K562 (cell line): ENCODE results near the gene ACYP2. TPM values are rescaled to one million over a fixed set of nuclear protein-coding genes. Genes with fewer than 3 reads are reported as not detected.
"Not testable (repeated sequence)": the region's sequence is repeated elsewhere in the genome, so short reads cannot be mapped to it uniquely, and the experiment has no call there.

Experiments used
- ATAC-seq: fragments of 200-7000 bp; cut with Tn5 transposase; 3 replicates; pipeline ENCODE4 v1.9.1; 2020; ENCODE audit warnings: moderate library complexity
- BruUV-seq: library from RNA; stranded (reverse); fragments of 400-500 nt; replicated peaks from 2 replicates; lab custom pipeline; 2021; lab: Mats Ljungman, UMichigan
- CTCF ChIA-PET: fragments of 300-600 bp; formaldehyde crosslinking; extraction: SDS; loops from one replicate; lab custom pipeline; 2021; ENCODE audit warnings: low intra/inter-chr PET ratio; lab: Yijun Ruan, JAX
- POLR2A ChIA-PET: fragments of 300-600, 350-650 bp; sonication (Branson Sonifier 250); formaldehyde crosslinking; extraction: SDS; loops from one replicate; lab custom pipeline; 2021; ENCODE audit warnings: antibody characterized with exemption, inconsistent platforms; lab: Yijun Ruan, JAX
- DNase-seq, 4 experiments: peaks; one replicate each; pipeline versions ENCODE4 v3.0.0 to v3.0.0-alpha.2; 2011 to 2018; ENCODE audit warnings: low spot score in 3 of 4, mixed read lengths in 3 of 4; ENCODE audit errors: extremely low read depth in 1 of 4
- FAIRE-seq: peaks from 2 replicates; lab custom pipeline; 2011; peaks lifted over from hg19 to GRCh38; lab: Jason Lieb, UNC
- H2AFZ ChIP-seq: 2 replicates; pipeline ENCODE4 v1.6.0; 2011; ENCODE audit warnings: low read depth, low read length, control low read depth, inconsistent platforms
- H3K27ac ChIP-seq: fragments of 200-600 bp; 3 replicates; pipeline ENCODE4 v1.8.0; 2011; ENCODE audit warnings: low read depth, mild to moderate bottlenecking, control low read depth, inconsistent platforms, low read length, moderate library complexity, mixed read lengths; ENCODE audit errors: extremely low read depth
- H3K27me3 ChIP-seq, 2 experiments: fragments of 300-600 bp in 1 of 2; 2 replicates in 1 of 2; 3 replicates in 1 of 2; pipeline versions ENCODE4 v1.6.0 to v1.8.0; 2011; ENCODE audit warnings: inconsistent platforms in 2 of 2, low read length in 2 of 2, mild to moderate bottlenecking in 1 of 2, mixed read lengths in 1 of 2, moderate library complexity in 1 of 2; ENCODE audit not compliant: control insufficient read depth in 2 of 2, insufficient read depth in 2 of 2
- H3K36me3 ChIP-seq: fragments of 300-600 bp; 3 replicates; pipeline ENCODE4 v1.8.0; 2011; ENCODE audit warnings: mild to moderate bottlenecking, low read length, inconsistent platforms; ENCODE audit not compliant: control insufficient read depth, insufficient read depth
- H3K4me1 ChIP-seq, 2 experiments: fragments of 200-600 bp in 1 of 2; replicated peaks in 1 of 2; 2 replicates in 1 of 2; 3 replicates in 1 of 2; pipeline versions ENCODE4 v1.5.1 to v1.8.0; 2011; ENCODE audit warnings: inconsistent platforms in 2 of 2, low read length in 2 of 2, mild to moderate bottlenecking in 1 of 2, mixed read lengths in 1 of 2, moderate library complexity in 1 of 2; ENCODE audit not compliant: control insufficient read depth in 2 of 2, insufficient read depth in 2 of 2
- H3K4me2 ChIP-seq: 2 replicates; pipeline ENCODE4 v1.6.1; 2011; ENCODE audit warnings: low read length, control low read depth, inconsistent platforms, mixed read lengths; ENCODE audit not compliant: insufficient read depth
- H3K4me3 ChIP-seq: fragments of 200-600 bp; sonication (generic), shearing (Covaris generic); 2 replicates; pipeline ENCODE4 v1.5.1; 2016; ENCODE audit warnings: control low read depth, inconsistent platforms
- H3K79me2 ChIP-seq: fragments of 200-600 bp; 3 replicates; pipeline ENCODE4 v1.8.0; 2011; ENCODE audit warnings: low read length, inconsistent platforms; ENCODE audit not compliant: control insufficient read depth, insufficient read depth
- H3K9ac ChIP-seq, 2 experiments: 2 replicates each; pipeline versions ENCODE4 v1.6.0 to v1.6.1; 2011; ENCODE audit warnings: low read depth in 2 of 2, low read length in 2 of 2, control low read depth in 1 of 2, inconsistent platforms in 1 of 2, mild to moderate bottlenecking in 1 of 2, mixed read lengths in 1 of 2; ENCODE audit not compliant: insufficient read depth in 1 of 2
- H3K9me1 ChIP-seq: one replicate; pipeline ENCODE4 v1.6.0; 2011; ENCODE audit warnings: inconsistent platforms, mild to moderate bottlenecking, low read length, moderate library complexity; ENCODE audit not compliant: control insufficient read depth, insufficient read depth
- H3K9me3 ChIP-seq: replicated peaks from 2 replicates; pipeline ENCODE4 v1.5.1; 2011; ENCODE audit warnings: low read depth, low read length, inconsistent platforms; ENCODE audit not compliant: control insufficient read depth, insufficient read depth
- H4K20me1 ChIP-seq: replicated peaks from 2 replicates; pipeline ENCODE4 v1.6.1; 2011; ENCODE audit warnings: low read length, inconsistent platforms, mixed read lengths; ENCODE audit not compliant: control insufficient read depth, insufficient read depth
- ADNP ChIP-seq: fragments of 200-800 bp; sonication (Bioruptor generic); IDR thresholded peaks from 2 replicates; pipeline ENCODE4 v1.6.1; 2016; ENCODE audit warnings: missing genetic modification characterization, missing compliant biosample characterization
- HMBOX1 ChIP-seq: sonication (generic); IDR thresholded peaks from 2 replicates; pipeline ENCODE4 v1.6.1; 2016
- MAX ChIP-seq: sonication (generic); formaldehyde crosslinking; IDR thresholded peaks from 2 replicates; pipeline ENCODE4 v1.9.0; 2022; ENCODE audit warnings: mild to moderate bottlenecking, missing genetic modification reagents
- STAT6 ChIP-seq: sonication (generic); formaldehyde crosslinking; IDR thresholded peaks from 2 replicates; pipeline ENCODE4 v1.8.1; 2023; ENCODE audit warnings: mild to moderate bottlenecking, missing genetic modification reagents
- TSHZ1 ChIP-seq: fragments of 250-450 bp; sonication (Bioruptor Pico); IDR thresholded peaks from 2 replicates; pipeline ENCODE4 v1.4.0; 2020; ENCODE audit warnings: mild to moderate bottlenecking, moderate library complexity
- ZNF124 ChIP-seq: sonication (generic); formaldehyde crosslinking; IDR thresholded peaks from 2 replicates; pipeline ENCODE4 v1.8.1; 2022; ENCODE audit warnings: missing genetic modification reagents
- ZNF561 ChIP-seq: fragments of 450-650 bp; formaldehyde crosslinking; conservative IDR thresholded peaks from 2 replicates; pipeline ENCODE4 v1.4.0; 2020; ENCODE audit warnings: mild to moderate bottlenecking, moderate library complexity
- WGBS: fragments of 100-300 bp; shearing (Covaris generic); methylation state at CpG from one replicate; pipeline ENCODE4 v1.1.6; 2016; ENCODE audit warnings: low coverage, mixed read lengths; ENCODE audit not compliant: insufficient coverage; ENCODE audit errors: missing lambda C conversion rate; 5-methylcytosine and 5-hydroxymethylcytosine counted together
- in situ Hi-C: fragments of 300-500 bp; cut with MboI; formaldehyde crosslinking; loops from 4 replicates; pipeline ENCODE4 v1.15.0; 2018; ENCODE audit warnings: inconsistent platforms, mixed read lengths
- intact Hi-C: fragments of 100-400 bp; cut with micrococcal nuclease; formaldehyde crosslinking; loops from 2 replicates; pipeline ENCODE4 v1.14.2; 2022
- polyA plus RNA-seq, 8 experiments: library from polyadenylated mRNA; depleted of rRNA in 4 of 8; stranded (reverse) in 5 of 8; unstranded in 3 of 8; fragments of >200 nt; fragmentation: Nextera tagmentation in 2 of 8; fragmentation: Illumina TruSeq in 1 of 8; extraction: Ambion mirVana in 2 of 8; extraction: Trizol in 1 of 8; gene quantifications; 2 replicates each; pipeline versions ENCODE4 v1.2.1 to v1.2.3, GENCODE V29; 2011 to 2014; ENCODE audit warnings: inconsistent platforms in 1 of 8, missing spikeins in 1 of 8
- total RNA-seq, 7 experiments: library from RNA; depleted of rRNA in 6 of 7; stranded (reverse); fragments of >200 nt in 6 of 7; fragmentation: Illumina TruSeq in 2 of 7; extraction: Trizol in 2 of 7; gene quantifications; 2 replicates each; pipeline versions ENCODE4 v1.2.1 to v1.2.3, GENCODE V29; 2011 to 2021; ENCODE audit warnings: low replicate concordance in 1 of 7

The ACYP2 gene
- total and polyA plus RNA-seq, 9 of the 15 experiments (the other 6 are each of a cell fraction or from before 2014, with no cell fraction given), result 1.0 to 4.1 (median 2.0) TPM

- TF ChIP-seq STAT6 (CRISPR knock-in tag), result no peak
- TF ChIP-seq HMBOX1, result no peak
- TF ChIP-seq ZNF561 (CRISPR knock-in tag), result no peak
- no peak for TF ChIP-seq ZNF124
- no peak for TF ChIP-seq TSHZ1 (CRISPR knock-in tag)
- no peak for TF ChIP-seq ADNP (tag)
- no peak for TF ChIP-seq MAX (CRISPR knock-in tag)
Measured at GRCh38 chr2:54092940-54093339, 22.5 kb upstream of the ACYP2 start (continued).

GRCh38 chr2:54095406-54095805, 20.0 kb upstream of the ACYP2 start:
- H3K4me1 ChIP-seq, H3K9me3 ChIP-seq, FAIRE-seq, DNase-seq, CTCF ChIA-PET, H3K9me1 ChIP-seq, H3K27ac ChIP-seq, BruUV-seq, H3K36me3 ChIP-seq, H3K9ac ChIP-seq, ATAC-seq, intact Hi-C loops, in situ Hi-C loops, H3K79me2 ChIP-seq, H3K4me3 ChIP-seq, H4K20me1 ChIP-seq, H3K27me3 ChIP-seq, H3K4me2 ChIP-seq: not testable (repeated sequence)
- 0 out of 2 replicates have a peak overlapping the region, but pooled peaks have one; percentile 63 for H2AFZ ChIP-seq
- POLR2A ChIA-PET, result interaction anchor here (0.6 kb wide), 1 partner anchor 27 kb away, joined by 3 read pairs; no protein-coding TSS in a partner anchor
- 51% methylated on average over 2 of the region's 30 CpGs for WGBS
